Raji (cell line): Measurements from ENCODE around the gene WASF1.

Source experiments
- POLR2A ChIP-seq: IDR thresholded peaks from 2 replicates; pipeline ENCODE4 v1.6.1; 2011; ENCODE audit warnings: low read depth, low read length, control low read depth; ENCODE audit not compliant: insufficient read depth

WASF1 gene

DNA sequence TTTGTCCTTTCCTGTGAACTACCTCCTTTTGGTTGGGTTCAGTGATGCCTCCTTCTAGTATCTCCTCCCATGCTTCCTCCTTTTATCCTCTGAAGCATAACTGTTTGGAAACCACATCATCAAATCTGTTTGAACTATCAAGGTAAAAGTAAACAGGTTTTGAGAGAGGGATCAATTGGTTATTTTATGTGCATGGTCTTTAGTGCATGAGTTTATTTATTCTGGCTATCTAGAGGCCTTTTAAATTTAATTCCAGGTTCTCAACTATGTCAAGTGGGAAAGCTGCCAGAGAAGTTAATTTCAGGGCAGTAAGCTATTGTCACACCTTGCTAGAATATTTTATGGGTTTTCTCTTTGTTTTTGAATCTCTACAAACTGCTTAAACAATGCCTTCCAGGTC is 54.1 kb downstream of the WASF1 start:
- no peak for TF ChIP-seq POLR2A

DNA sequence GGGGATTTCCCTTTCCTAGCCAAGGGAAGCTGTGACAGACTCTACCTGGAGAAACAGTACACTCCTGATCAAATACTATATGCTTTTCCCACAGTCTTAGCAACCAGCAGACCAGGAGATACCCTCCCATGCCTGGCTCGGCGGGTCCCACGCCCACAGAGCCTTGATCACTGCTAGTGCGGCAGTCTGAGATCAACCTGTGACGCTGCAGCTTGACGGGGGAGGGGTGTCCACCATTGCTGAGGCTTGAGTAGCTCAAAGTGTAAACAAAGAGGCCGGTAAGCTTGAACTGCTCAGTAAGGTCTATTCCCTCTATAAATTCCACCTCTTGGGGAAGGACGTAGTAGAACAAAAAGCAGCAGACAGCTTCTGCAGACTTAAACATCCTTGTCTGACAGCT is 63.2 kb downstream of the WASF1 start:
- no peak for TF ChIP-seq POLR2A

DNA sequence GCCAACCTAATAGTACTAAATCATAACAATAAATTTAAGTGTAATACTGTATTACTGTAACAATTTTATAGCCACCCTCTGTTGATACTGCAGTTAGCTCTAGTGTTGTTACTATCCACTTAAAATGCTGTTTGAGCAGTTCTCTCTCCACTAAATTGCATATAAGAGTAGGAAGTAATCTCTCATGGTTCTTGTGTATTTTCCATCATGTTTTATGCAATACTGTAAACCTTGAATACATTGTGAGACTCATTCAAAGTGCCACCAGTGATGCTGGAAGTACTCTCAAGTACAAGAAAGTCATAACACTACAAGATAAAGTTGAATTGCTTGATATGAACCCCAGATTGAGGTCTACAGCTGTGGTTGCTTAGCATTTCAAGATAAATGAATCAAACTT is 65.5 kb downstream of the WASF1 start:
- no peak for TF ChIP-seq POLR2A

DNA sequence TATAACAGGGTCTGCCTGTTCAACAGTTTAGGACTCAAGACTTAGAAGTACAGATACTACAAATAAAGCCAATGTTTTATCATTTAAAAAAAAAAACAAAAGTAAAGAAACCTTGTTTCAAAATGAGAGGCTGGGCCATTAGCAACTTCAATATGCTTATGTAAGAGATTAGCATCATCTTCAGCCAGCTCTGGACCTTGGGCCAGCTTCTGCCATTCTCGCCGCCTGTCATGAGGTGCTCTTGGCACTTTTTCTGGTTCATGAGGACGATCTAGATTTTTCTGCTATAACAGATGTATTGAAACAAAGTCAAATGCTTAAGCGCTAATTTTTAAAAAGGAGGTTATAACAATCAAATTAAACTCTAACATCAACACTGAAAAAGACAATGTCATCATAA is 74.2 kb downstream of the WASF1 start:
- no peak for TF ChIP-seq POLR2A

DNA sequence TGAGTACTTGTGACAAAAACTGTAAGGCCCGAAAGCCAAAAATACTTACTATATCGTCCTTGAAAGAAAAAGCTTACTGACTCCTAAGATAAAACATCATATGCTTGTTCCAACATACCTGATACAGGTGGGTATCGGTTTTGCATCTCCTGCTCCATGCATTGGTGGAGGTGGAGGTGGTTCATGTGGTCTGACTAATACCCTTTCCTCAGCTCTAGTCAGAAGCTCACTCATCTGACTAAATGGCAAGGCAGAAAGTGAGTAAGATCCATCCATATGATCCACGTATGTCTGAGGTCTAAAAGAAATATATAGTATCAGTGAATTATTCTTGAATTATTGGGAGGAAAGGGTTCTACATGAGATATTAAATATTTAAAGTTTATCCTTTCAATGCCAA is 76.2 kb downstream of the WASF1 start:
- TF ChIP-seq POLR2A, result no peak

DNA sequence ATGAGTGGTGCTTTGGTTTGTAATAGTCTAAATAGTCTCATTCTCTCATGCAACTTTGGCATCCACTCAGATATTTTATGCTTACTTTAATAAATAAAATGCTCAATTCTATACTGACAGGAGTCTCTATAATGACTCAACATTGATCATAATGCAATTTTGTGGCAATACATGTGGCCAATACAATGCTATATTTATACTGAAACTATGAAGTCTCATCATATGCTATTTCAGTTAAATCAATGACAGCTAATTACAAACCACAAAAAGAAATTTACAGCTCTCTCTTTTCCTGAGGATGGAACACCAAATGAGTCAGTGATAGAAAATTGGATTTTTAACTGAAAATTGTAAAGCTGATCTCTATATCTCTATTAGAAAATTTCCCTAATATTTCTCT is 77.1 kb downstream of the WASF1 start:
- TF ChIP-seq POLR2A, result no peak

DNA sequence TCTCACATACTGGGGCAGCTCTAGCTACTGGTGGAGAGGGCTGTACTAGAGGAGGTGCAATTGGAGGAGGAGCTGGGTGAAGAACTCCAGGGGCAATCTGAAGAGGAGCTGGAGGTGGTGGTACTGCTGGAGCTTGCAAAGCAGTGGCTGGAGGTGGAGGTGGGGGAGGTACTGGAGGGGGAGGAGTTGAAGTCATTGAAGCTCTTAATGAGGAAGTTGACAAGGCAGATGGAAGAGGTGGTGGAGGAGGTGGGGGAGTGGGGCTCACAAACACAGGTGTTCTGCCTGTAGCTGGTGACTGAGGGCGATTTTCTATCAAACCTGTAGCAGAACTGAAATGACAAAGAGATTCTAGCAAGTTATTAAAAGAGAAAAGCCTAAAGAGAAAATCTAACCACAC is 77.6 kb downstream of the WASF1 start:
- no peak for TF ChIP-seq POLR2A

DNA sequence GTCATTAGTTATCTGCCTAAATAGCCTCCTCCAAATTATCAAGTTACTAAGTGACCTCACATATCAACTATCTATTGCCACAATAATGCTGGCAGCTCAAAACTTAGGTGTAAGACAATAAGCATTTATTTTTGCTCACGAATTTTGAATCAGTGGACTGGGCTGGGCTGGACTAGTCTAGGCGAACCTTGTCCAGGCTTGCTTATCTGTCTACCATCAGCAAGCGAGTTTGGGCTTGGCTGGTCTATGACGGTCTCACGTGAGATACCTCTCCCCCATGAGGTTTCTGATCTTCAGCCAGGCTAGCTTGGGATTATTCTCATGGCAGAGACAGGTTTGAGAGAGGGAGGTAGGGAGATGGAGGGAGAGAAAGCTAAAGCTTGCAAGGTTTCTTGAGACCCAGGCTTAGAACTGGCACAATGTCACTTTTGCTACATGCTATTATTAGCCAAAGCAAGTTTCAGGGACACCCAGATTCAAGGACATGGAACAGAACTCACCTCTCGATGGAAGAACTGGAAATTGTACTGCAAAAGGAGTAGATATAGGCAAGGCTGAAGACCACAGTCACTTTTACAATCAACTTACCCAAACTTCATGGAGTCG is 80.9 kb downstream of the WASF1 start:
- TF ChIP-seq POLR2A, result no peak

DNA sequence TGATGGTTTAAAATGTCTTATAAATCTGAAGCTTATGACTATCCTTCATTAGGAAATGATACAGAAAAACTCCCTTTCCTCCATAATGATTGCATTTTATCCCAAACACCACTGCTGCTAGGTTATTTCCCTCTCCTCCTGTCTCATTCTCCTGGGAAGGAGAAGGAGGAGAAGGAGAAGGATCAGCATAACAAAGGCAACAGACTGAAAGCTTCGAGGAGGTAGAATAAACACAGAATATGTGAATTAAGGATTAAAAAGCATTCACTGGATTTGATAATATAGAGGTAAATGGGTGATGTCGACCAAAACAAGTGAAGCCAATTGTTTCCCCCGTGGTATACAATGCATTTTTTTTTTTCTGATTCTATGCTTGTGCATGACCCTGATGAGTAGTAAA is 82.0 kb downstream of the WASF1 start:
- no peak for TF ChIP-seq POLR2A

DNA sequence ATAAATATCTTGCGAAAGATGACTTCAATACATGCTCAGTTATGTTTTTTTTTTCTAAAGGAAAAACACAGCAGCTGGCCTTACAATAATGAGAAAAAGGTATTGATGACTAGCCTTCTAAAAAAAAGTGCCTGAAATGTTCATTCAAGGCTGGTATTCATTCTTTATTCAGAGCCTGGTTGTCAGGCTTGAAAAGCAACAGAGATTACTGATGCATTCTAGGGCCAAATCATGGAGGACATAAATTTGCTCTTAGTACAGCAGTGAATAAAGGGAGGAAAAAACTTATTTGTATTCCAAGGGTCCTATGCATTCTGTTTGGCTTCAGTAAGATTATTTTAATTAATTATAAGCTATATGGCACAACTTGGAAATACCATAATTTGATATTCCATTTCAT is 83.5 kb downstream of the WASF1 start:
- TF ChIP-seq POLR2A, result no peak

DNA sequence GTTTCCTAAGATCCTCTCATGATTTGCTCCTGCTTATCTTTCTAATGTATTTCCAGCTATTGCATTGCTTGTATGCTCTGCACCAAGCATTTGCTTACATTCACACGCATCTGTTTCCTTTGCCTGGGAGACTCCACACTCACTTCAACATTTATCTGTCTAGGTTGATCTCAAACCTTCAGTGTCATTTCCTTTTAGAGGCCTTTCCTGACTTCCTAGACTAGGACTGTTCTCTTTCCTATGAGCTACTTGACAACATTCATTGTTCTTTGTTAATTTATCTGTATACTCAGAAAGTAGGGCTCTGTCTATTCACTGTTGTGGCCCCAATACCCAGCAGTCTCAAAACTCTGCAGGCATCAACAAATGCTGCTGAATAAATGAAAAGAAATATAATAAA is 84.4 kb downstream of the WASF1 start:
- TF ChIP-seq POLR2A, result no peak

DNA sequence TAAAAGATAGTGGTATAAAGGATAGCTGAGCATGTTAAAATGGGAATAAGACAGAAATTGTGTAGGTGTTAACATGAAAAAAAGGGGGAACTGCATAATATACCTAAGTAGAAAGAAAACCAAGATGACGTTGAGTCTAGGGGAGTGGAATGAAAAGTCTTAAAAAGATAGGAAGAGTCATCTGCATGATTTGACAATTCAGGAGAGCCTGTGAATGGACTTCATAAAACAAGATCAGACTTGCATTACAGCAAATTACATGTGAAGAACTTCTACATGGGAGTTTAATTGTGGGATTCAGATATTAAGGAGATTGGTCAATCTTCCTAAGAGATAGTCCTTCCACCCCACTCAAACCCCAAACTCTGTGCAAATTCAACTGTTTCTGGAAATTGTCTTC is 85.5 kb downstream of the WASF1 start:
- TF ChIP-seq POLR2A, result no peak

DNA sequence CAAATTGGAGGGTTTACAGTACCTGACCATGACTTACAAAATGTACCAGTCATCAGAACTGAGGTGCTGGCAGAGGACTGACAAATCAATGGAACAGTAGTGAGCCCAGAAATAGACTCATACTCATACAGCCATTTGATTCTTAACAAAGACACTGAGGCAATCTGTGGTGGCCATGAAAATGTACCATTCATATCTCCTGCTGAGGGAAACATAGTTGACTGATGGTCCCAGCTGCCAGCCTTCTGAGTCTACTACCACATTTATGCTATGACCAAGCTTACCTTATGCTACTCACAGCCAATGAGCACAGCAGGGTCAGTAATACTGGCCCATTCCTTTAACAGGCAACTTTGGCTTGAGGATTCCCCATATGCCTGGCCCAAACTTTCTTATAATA is 88.6 kb downstream of the WASF1 start:
- TF ChIP-seq POLR2A, result no peak

DNA sequence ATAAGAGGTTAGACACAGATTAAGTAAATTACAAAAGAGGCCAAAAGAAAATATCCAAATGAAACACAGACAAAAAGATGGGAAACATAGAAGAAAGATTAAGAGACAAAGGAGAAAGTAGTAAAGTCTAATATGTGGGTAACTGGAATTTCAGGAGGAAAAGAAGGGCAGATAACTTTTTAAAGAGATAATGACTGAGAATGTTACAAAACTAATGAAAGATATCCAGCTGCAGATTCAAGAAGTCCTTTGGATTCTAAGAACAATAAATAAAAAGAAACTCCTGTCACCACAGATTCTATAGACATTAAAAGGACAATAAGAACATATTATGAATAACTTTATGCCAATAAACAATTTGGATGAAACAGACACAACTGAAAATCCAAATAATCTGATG is 90.1 kb downstream of the WASF1 start:
- TF ChIP-seq POLR2A, result no peak

DNA sequence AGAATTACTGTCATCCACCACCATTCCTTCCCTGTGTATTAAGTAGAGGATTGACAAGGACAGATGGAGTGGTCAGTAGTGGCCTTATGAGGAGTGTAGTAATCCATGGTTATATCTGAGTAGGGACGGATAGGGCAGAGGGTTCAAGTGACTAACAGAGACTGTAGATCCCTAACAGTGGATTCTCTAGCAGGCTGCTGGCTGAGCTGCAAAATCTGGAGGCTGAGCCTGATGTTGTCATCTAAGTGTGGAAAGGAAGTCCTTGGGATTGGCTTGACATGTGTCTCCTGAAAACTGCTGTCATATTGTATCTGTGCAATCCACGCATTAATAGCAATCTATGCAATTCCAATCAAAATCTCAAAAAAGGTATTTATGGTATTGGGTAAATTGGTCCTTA is 94.2 kb downstream of the WASF1 start:
- TF ChIP-seq POLR2A, result no peak

DNA sequence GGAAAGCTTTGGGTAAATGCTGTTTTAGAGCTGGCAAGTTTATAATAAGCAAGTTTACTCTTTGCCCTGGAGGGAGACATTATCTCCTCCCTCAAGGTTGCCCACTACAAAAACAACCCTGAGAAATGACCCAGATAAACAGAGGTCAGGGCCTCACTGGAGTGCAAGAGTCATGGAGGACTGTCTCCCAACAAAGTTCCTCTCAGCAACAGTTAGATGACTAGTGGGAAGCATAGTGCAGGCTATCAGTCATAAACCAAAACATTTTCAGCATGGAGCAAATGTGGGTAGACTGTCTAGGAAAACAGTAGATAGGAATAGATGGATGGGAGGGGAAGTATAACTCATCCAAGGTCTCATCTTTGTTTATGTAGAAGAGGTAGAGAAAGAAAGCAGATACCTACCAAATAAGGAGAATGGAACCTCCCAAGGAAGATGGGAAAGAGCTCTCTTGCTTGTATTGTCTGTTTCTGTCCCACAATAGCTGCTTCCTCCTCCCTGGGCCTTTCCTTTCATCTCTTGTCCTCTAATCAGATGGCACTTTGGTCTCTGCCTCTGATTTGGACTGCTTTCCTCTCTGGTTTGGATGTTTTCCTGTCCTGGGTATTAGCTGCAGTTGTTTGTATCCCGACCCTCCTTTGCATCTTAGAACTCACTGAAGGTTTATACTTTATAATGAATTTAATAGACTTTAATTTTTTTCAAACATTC is 95.4 kb downstream of the WASF1 start:
- no peak for TF ChIP-seq POLR2A

DNA sequence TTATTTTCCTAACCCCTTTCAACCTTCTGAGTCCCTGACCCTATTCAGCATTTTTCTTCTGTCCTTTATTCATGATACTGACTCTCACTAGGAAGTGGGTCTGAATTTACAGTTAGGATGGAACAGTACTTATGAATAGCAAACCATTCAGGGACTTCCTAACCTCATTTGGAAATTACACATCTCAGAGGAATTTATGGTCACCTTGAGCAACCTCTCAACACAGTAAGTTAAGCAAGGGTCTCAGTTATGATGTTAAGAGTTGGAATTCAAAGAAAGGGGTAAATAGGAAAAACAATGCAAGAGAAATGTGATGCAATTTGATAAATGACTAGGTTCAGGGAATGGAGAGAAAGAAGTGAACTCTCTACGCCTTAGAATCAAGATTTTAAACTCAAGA is 104.1 kb downstream of the WASF1 start:
- no peak for TF ChIP-seq POLR2A
